ENCODE measurements around the gene PFN3.

GRCh38 chr5:177425196-177425800 is 24.8 kb upstream of the PFN3 start:
- TF ChIP-seq CTCF (IDR thresholded peaks at IDR 0.05) (no peak), EZH2 (IDR thresholded peaks at IDR 0.05) (no peak), EZH2phosphoT487 (IDR thresholded peaks at IDR 0.05) (no peak)
